Measurements from ENCODE around the gene EVX1. TPM values are rescaled to one million over a fixed set of nuclear protein-coding genes. Genes with fewer than 3 reads are reported as not detected.

Gene EVX1
- total RNA-seq, 4 donors from 2014 or later = 1.4 to 17.2 (median 3.4) TPM; not detected in 1

- intact Hi-C loops (cut with DNase I; ENCODE audit: low total_unique reads) (loop anchor here (10.0 kb wide), 1 partner anchor 369 kb away; no protein-coding TSS in a partner anchor), in situ Hi-C loops (cut with MboI; ENCODE audit: low pct_ligation_motif_present in 1 of 4, low pct_unique_long_range_greater_than_20kb in 1 of 4, low sequenced_read_pairs in 3 of 4) (loop anchor here (10.0 to 25.0 kb wide), 7 partner anchors 369 to 807 kb away; no protein-coding TSS in a partner anchor)
- no peaks in the 10 kb centered on the region for H3K36me3 ChIP-seq
- TF ChIP-seq CTCF (IDR thresholded peaks at IDR 0.05) (no peak), POLR2A (IDR thresholded peaks at IDR 0.05) (peak; percentile 17), POLR2AphosphoS5 (IDR thresholded peaks at IDR 0.05) (peak; percentile 21 to 34 (median 28)), EP300 (IDR thresholded peaks at IDR 0.05; ENCODE audit: low read depth) (no peak)
- peak overlapping the region; percentile 76 to 99 (median 96) for H3K27ac ChIP-seq
- H3K9me3 ChIP-seq = no peaks in the 10 kb centered on the region
- peaks cover 94% of the 10 kb centered on the region for H3K27me3 ChIP-seq
- H3K4me1 ChIP-seq = peaks cover 4 to 46% (median 26%) of the 10 kb centered on the region in 4 donors
- peak overlapping the region; percentile 5 to 73 (median 44) for H3K4me3 ChIP-seq
- 6 to 17% methylated on average over 11 to 52 of the region's 52 CpGs for WGBS, 2 donors (ENCODE audit: low coverage in 1 of 2)
- no peak for DNase-seq
These were observed 37.0 kb upstream of the EVX1 start for GRCh38 chr7:27205325-27206280.

- intact Hi-C loops (cut with DNase I; ENCODE audit: low total_unique reads) = loop anchor here (10.0 kb wide), 1 partner anchor 367 kb away; no protein-coding TSS in a partner anchor
- WGBS, 2 donors (ENCODE audit: low coverage in 1 of 2) = 33 to 37% methylated on average over 5 to 7 of the region's 7 CpGs
- peak overlapping the region in 1 of 4 donors; percentile 14 for H3K4me3 ChIP-seq
- DNase-seq = no peak
- in situ Hi-C loops (cut with MboI; ENCODE audit: low pct_ligation_motif_present in 1 of 4, low pct_unique_long_range_greater_than_20kb in 1 of 4, low sequenced_read_pairs in 3 of 4) = loop anchor here (10.0 to 25.0 kb wide), 7 partner anchors 367 to 805 kb away; no protein-coding TSS in a partner anchor
- peak overlapping the region; percentile 14 to 99 (median 96) for H3K27ac ChIP-seq
- H3K9me3 ChIP-seq = no peaks in the 10 kb centered on the region
- TF ChIP-seq EP300 (IDR thresholded peaks at IDR 0.05; ENCODE audit: low read depth) (no peak), POLR2A (IDR thresholded peaks at IDR 0.05) (no peak), POLR2AphosphoS5 (IDR thresholded peaks at IDR 0.05) (no peak), CTCF (IDR thresholded peaks at IDR 0.05) (no peak)
- H3K4me1 ChIP-seq = peaks cover 4 to 61% (median 38%) of the 10 kb centered on the region in 4 donors
- peaks cover 94% of the 10 kb centered on the region for H3K27me3 ChIP-seq
- no peaks in the 10 kb centered on the region for H3K36me3 ChIP-seq
These were observed 35.1 kb upstream of the EVX1 start for GRCh38 chr7:27207348-27207985.

- TF ChIP-seq POLR2AphosphoS5 (IDR thresholded peaks at IDR 0.05) (no peak), POLR2A (IDR thresholded peaks at IDR 0.05) (no peak), EP300 (IDR thresholded peaks at IDR 0.05; ENCODE audit: low read depth) (no peak), CTCF (IDR thresholded peaks at IDR 0.05) (no peak)
- in situ Hi-C loops (cut with MboI; ENCODE audit: low pct_ligation_motif_present in 1 of 4, low pct_unique_long_range_greater_than_20kb in 1 of 4, low sequenced_read_pairs in 3 of 4) = loop anchor here (10.0 to 25.0 kb wide), 7 partner anchors 366 to 803 kb away; no protein-coding TSS in a partner anchor
- Histone ChIP-seq H3K9me3 (no peaks in the 10 kb centered on the region), H3K36me3 (no peaks in the 10 kb centered on the region), H3K4me3 (no peak overlapping the region), H3K4me1 (peaks cover 4 to 69% (median 44%) of the 10 kb centered on the region in 4 donors), H3K27ac (peak overlapping the region in 3 of 4 donors; percentile 95 to 99 (median 98)), H3K27me3 (peaks cover 96% of the 10 kb centered on the region)
- 85 to 100% methylated on average over 1 to 4 of the region's 4 CpGs for WGBS, 2 donors (ENCODE audit: low coverage in 1 of 2)
- no peak for DNase-seq
- intact Hi-C loops (cut with DNase I; ENCODE audit: low total_unique reads) = loop anchor here (10.0 kb wide), 1 partner anchor 366 kb away; no protein-coding TSS in a partner anchor
These were observed 33.6 kb upstream of the EVX1 start for GRCh38 chr7:27208998-27209397.

All from transverse colon (tissue), 4 donors.